Stimulated activated CD4-positive, alpha-beta T cell treated with anti-CD3 and anti-CD28 coated beads, Interleukin-1b, Interleukin-23, amount 100 ng/mL, for 24 hours (primary cell): ENCODE results near the gene GID4.

Experiments
- DNase-seq, 4 experiments: peaks; one replicate each; pipeline ENCODE4 v3.0.0-alpha.2; 2020; ENCODE audit warnings: low read depth in 4 of 4, low spot score in 1 of 4

GID4 gene

DNA sequence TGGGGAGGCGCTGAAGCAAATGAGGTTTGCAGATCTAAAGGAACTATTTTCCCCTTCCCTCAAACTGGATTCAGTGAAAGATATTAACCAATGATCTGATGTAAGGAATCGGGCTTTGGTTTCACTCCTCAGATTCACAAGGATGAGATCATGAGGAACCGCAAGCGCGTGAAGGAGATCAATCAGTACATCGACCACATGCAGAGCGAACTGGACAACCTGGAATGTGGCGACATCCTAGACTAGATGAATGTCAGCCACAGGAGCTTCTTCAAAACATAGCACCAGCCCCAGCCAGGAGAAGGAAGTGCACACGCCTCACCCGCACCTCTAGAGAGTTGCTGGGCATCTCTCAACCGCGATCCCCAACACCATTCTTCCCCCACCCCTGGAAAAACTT, 22.8 kb upstream of the GID4 start:
- no peak for DNase-seq

DNA sequence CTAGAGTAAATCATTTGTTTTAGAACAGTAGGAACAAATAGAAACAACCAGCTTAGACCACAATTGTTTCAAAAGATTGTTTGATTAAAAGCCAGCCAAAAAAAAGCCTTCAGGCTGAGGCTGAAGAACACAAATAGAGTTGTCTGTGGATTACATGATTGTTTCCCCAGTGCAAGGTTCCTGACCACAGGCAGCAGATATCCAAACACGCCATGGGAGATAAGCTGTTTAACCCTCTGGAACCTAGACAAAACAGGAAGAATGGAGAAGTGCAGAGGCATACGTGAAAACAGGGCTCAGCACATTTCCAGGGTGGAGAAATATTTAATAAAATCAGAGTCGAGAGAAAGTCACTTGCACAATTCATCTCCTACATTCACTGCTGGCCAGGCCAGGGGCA, 21.2 kb upstream of the GID4 start:
- DNase-seq: no peak

DNA sequence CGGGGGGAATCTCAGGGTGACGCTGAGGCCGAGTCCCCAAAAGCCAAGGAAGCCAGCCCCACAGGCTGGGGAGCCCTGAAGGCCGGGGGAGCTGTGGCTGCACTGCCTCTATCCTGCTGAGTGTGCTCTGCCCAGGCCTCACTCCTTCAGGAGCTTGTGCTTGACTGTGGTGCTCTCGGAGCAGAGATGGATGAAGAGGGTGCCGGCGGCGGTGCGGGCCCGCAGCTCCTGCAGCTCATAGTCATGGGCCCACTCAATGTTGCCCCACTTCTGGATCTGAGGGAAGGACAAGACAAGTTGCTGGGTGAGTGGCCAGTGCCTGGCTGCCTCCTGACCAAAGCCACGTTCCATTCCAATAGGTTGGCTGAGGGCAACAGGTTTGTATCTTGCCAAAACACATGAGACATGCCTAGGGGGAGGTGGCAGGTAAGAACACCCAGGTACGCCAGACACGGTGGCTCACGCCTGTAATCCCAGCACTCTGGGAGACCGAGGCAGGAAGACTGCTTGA, 20.7 kb upstream of the GID4 start:
- DNase-seq: no peak

- DNase-seq: no peak
These were observed 19.4 kb upstream of the GID4 start for GRCh38 chr17:18019838-18020154.

DNA sequence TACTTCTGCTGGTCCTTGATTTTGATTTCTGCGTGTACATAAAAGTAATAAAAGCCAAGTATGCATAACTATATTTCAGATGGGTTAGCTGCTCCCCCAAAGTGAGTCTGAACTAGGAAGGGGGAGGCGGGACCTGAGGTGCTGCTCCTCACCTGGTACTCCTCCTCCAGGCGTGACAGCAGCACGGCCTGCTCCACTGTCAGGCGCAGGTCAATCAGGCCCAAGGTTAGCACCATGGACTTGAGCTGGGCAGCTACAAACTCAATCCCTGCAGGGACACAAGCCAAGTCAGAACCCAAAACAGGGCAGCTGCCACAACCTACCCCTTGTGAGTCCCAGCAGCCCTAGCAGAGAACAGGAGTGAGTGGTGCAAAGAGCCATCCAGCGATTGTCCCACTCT, 18.2 kb upstream of the GID4 start:
- no peak for DNase-seq

- no peak for DNase-seq
These were observed 17.8 kb upstream of the GID4 start for GRCh38 chr17:18021372-18021771.

GRCh38 chr17:18025241-18025944, 13.8 kb upstream of the GID4 start:
- DNase-seq: peak in 1 of 4 experiments; percentile 17

DNA sequence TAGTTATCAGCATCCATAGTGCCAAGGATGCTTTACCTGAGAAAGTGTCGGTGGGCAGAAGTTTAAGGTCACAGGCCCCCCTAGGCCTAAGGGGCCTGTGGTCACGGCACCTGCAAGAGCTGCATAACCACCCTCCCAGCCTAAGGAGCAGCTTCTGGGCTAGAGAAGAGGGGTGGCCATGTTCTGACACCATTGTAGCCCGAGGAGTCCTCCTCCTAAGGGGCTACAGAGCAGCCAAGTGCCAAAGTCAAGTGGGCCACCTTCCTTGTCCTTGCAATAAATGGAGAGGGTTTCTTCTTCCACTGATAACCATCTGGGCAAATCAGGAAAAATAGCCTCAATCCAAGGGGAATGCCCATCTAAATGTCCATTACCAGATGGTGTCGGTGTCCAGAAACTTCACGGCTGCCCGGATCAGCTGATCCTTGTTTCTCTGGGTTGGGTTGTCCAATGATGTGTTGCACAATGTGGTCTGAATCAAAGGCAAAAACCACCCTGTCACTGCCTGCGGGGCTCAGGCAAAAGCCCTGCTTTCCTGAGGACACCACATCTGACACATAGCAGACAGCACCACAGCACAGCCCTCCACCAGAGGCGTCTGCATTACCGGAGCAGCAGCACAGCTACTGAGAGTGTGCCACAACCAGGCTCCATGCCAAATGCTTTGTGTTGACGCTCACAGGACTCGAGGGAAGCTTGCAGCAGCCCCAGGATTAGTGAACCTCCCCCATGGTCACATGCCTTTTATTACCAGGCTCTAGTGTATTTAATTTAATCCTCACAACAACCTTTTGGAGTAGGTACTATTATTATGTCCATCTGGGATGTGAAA, 13.0 kb upstream of the GID4 start:
- DNase-seq: no peak

DNA sequence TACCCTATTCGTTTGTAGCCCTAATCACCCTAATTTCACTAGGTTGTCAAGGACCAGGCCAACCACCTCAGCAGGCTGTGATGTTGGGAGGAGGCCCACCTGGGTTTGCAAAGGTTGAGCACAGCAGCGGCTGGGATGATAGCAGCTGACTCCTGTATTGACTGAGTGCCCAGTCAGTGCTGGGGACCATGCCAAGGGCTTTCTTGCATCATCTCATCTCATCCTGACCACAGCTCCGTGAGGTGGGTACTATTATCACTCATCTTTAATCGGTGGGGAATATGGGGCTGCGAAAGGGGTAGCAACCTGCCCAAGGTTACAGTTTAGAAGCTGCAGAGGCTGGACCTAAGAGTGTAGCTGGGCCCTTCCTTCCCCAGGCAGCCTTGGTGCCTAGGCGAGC, 11.9 kb upstream of the GID4 start:
- DNase-seq: no peak

- DNase-seq: no peak
These were observed 10.9 kb upstream of the GID4 start for GRCh38 chr17:18028114-18028951.

GRCh38 chr17:18028952-18029540, 10.2 kb upstream of the GID4 start:
- no peak for DNase-seq

DNA sequence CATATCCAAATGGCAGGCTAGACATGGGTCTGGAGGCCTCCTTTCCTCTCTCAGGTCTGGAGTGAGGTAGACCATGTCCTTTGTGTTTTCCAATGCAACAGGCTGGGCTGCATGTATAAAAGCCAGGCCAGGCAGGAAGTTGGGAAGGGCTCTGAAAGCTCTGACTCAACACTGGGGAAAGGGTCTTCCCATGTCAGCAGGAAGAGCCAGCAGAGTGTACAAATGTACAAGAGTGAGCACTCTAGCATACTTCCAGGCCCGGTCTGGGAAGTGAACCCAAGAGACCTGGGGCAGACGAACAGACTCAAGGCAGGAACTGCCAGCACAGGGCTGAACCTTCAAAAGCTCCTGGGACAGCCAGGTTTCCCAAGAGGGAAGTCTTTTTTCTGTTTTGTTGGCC, 7.3 kb upstream of the GID4 start:
- no peak for DNase-seq

GRCh38 chr17:18033442-18034099, 5.6 kb upstream of the GID4 start:
- peak in 2 of 4 experiments; percentile 13 to 18 for DNase-seq

- DNase-seq: no peak
These were observed 3.5 kb upstream of the GID4 start for GRCh38 chr17:18035704-18036103.

- no peak for DNase-seq
These were observed 1.7 kb upstream of the GID4 start for GRCh38 chr17:18037486-18037885.

GRCh38 chr17:18038149-18038850, 908 bp upstream of the GID4 start:
- DNase-seq: peak in 1 of 4 experiments; percentile 11

DNA sequence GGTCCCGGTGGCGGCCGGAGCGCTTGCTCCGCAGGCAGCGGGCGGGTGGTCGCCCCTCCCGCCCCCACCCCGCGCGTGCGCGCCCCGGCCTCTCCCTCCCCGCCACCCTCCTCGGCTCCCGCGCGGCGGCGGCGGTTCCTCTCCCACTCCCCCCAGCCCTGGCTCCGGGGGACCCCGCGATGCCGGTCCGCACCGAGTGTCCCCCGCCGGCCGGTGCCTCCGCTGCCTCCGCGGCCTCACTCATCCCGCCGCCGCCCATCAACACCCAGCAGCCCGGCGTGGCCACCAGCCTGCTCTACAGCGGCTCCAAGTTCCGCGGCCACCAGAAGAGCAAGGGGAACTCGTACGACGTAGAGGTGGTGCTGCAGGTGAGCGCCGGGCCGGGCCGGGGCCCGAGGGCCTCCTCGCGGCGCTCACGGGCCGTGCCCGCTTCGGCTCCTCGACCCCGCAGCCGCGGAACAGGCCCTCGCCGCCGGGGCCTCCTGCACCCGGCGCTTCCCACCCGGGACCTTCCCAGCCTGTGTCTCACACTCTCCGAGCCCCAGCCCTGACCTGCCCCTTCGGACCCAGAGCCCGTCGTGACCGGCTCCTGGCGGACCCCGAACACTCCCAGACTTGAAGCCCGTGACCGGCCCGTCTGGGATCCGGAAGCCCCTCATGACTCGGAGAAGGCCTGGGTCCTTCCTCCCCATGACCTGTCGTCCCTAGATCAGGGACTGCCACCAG, 490 bp downstream of the GID4 start:
- peak in 1 of 4 experiments; percentile 4 for DNase-seq

DNA sequence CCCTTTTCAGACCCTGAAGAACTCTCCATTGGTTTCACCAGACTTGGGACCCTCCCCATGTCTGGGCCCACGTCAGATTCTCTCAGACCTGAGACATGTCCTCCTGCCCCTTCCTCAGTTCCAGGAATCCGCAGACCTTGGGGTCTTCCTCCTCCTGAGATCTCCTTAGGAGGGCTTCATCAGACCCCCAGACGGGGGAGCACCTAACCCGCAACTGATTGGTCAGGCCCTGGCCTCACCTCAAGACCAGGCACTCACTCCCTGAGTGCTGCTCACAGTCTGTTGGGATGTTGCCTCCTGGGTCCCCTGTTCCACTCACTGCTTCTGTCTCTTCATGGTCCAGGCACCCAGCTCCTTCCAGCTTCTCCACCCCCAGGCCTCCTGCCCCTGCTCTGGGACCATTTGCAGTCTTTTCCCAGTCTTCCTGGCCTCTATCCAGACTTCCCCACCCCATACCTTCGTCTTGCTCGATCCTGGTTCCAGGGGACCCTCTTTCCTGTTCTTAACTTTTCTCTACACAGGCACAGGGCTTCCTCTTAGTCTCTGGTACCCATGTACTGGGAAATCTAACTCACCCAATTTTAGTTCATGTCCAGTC, 1.2 kb downstream of the GID4 start:
- no peak for DNase-seq

GRCh38 chr17:18041776-18042175, 2.6 kb downstream of the GID4 start:
- DNase-seq: no peak
